IMR-90 (cell line): ENCODE results near the gene TRUB2. TPM values are rescaled to one million over a fixed set of nuclear protein-coding genes. Genes with fewer than 3 reads are reported as not detected.

Source experiments
- ATAC-seq: fragments of 200-7000 bp; cut with Tn5 transposase; 2 replicates; pipeline ENCODE4 v1.9.1; 2020; ENCODE audit warnings: low read depth, mild to moderate bottlenecking, moderate library complexity
- BruUV-seq: library from RNA; stranded (reverse); fragments of 400-500 nt; replicated peaks from 2 replicates; lab custom pipeline; 2021; lab: Mats Ljungman, UMichigan
- CTCF ChIA-PET: fragments of 300-600 bp; formaldehyde crosslinking; extraction: SDS; loops from one replicate; lab custom pipeline; 2021; ENCODE audit warnings: antibody characterized with exemption; lab: Yijun Ruan, JAX
- POLR2A ChIA-PET: fragments of 300-600 bp; sonication (Branson Sonifier 250); formaldehyde crosslinking; loops from one replicate; lab custom pipeline; 2022; ENCODE audit warnings: antibody characterized with exemption; ENCODE audit not compliant: unreplicated experiment; lab: Charles Lee
- DNase-seq: peaks from one replicate; pipeline ENCODE4 v3.0.0; 2013
- H2AFZ ChIP-seq: replicated peaks from 2 replicates; pipeline ENCODE3; 2013; ENCODE audit warnings: low read length, mild to moderate bottlenecking; ENCODE audit not compliant: poor library complexity
- H2AK5ac ChIP-seq: 2 replicates; pipeline ENCODE4 v1.6.1; 2013; ENCODE audit warnings: low read depth, low read length, inconsistent platforms
- H2AK9ac ChIP-seq: replicated peaks from 2 replicates; pipeline ENCODE3; 2013; ENCODE audit warnings: mild to moderate bottlenecking, low read depth, low read length, moderate library complexity; ENCODE audit not compliant: poor library complexity
- H2BK120ac ChIP-seq: 2 replicates; pipeline ENCODE4 v1.6.1; 2013; ENCODE audit warnings: low read depth, low read length, inconsistent platforms
- H2BK15ac ChIP-seq: 3 replicates; pipeline ENCODE4 v1.6.1; 2013; ENCODE audit warnings: low read depth, low read length, inconsistent platforms
- H2BK20ac ChIP-seq: 2 replicates; pipeline ENCODE4 v1.6.1; 2013; ENCODE audit warnings: low read depth, mild to moderate bottlenecking, inconsistent platforms, low read length, moderate library complexity
- H2BK5ac ChIP-seq: 2 replicates; pipeline ENCODE4 v1.6.1; 2013; ENCODE audit warnings: mild to moderate bottlenecking, low read depth, low read length, inconsistent platforms; ENCODE audit not compliant: poor library complexity, severe bottlenecking
- H3K14ac ChIP-seq: replicated peaks from 2 replicates; pipeline ENCODE4 v1.6.1; 2013; ENCODE audit warnings: low read depth, low read length, inconsistent platforms
- H3K18ac ChIP-seq: 2 replicates; pipeline ENCODE4 v1.6.1; 2013; ENCODE audit warnings: low read depth, low read length, control low read depth
- H3K23ac ChIP-seq: 2 replicates; pipeline ENCODE4 v1.6.1; 2013; ENCODE audit warnings: low read depth, low read length, inconsistent platforms
- H3K27ac ChIP-seq: 2 replicates; pipeline ENCODE4 v1.5.1; 2013; ENCODE audit warnings: mild to moderate bottlenecking, control low read depth, low read length; ENCODE audit not compliant: insufficient read depth
- H3K27me3 ChIP-seq: 2 replicates; pipeline ENCODE4 v1.6.1; 2013; ENCODE audit warnings: low read length; ENCODE audit not compliant: control insufficient read depth, insufficient read depth
- H3K36me3 ChIP-seq: 2 replicates; pipeline ENCODE4 v1.6.1; 2013; ENCODE audit warnings: low read length, mixed read lengths; ENCODE audit not compliant: control insufficient read depth, insufficient read depth
- H3K4ac ChIP-seq: 2 replicates; pipeline ENCODE4 v1.6.1; 2013; ENCODE audit warnings: low read depth, low read length, inconsistent platforms
- H3K4me1 ChIP-seq: 2 replicates; pipeline ENCODE4 v1.6.1; 2013; ENCODE audit warnings: low read length, mixed read lengths; ENCODE audit not compliant: control insufficient read depth, insufficient read depth
- H3K4me2 ChIP-seq: 2 replicates; pipeline ENCODE4 v1.6.1; 2013; ENCODE audit warnings: low read depth, mild to moderate bottlenecking, control low read depth, low read length, moderate library complexity
- H3K4me3 ChIP-seq: 2 replicates; pipeline ENCODE4 v1.5.1; 2013; ENCODE audit warnings: low read depth, mild to moderate bottlenecking, control low read depth, low read length, moderate library complexity; ENCODE audit not compliant: insufficient read depth
- H3K56ac ChIP-seq: 2 replicates; pipeline ENCODE4 v1.6.1; 2013; ENCODE audit warnings: low read length, inconsistent platforms; ENCODE audit not compliant: insufficient read depth; ENCODE audit errors: extremely low read depth
- H3K79me1 ChIP-seq, 2 experiments: 2 replicates each; pipeline ENCODE4 v1.6.1; 2013; ENCODE audit warnings: low read length in 2 of 2, inconsistent platforms in 1 of 2, low read depth in 1 of 2
- H3K9ac ChIP-seq: 2 replicates; pipeline ENCODE4 v1.6.1; 2013; ENCODE audit warnings: low read depth, low read length, control low read depth
- H3K9me1 ChIP-seq: 2 replicates; pipeline ENCODE4 v1.6.1; 2013; ENCODE audit warnings: low read length, inconsistent platforms; ENCODE audit not compliant: insufficient read depth
- H3K9me3 ChIP-seq: 2 replicates; pipeline ENCODE4 v1.6.1; 2013; ENCODE audit warnings: low read length; ENCODE audit not compliant: control insufficient read depth, insufficient read depth
- H4K20me1 ChIP-seq: 2 replicates; pipeline ENCODE4 v1.6.1; 2013; ENCODE audit warnings: low read length, inconsistent platforms; ENCODE audit not compliant: insufficient read depth
- H4K5ac ChIP-seq: 2 replicates; pipeline ENCODE4 v1.6.1; 2013; ENCODE audit warnings: mild to moderate bottlenecking, low read depth, low read length, control low read depth
- H4K8ac ChIP-seq, 2 experiments: 2 replicates each; pipeline ENCODE4 v1.6.1; 2013; ENCODE audit warnings: low read depth in 2 of 2, low read length in 2 of 2, control low read depth in 1 of 2, inconsistent platforms in 1 of 2
- H4K91ac ChIP-seq: 2 replicates; pipeline ENCODE4 v1.6.1; 2013; ENCODE audit warnings: low read depth, low read length, inconsistent platforms; ENCODE audit not compliant: insufficient read depth
- BHLHE40 ChIP-seq: fragments of 150-350 bp; IDR thresholded peaks from 2 replicates; pipeline ENCODE4 v1.6.1; 2016; ENCODE audit warnings: mild to moderate bottlenecking, low read depth, low read length
- CEBPB ChIP-seq: IDR thresholded peaks from 2 replicates; pipeline ENCODE4 v1.6.1; 2012; ENCODE audit warnings: low read depth, low read length, improper control_type of control experiment
- CHD1 ChIP-seq: IDR thresholded peaks from 2 replicates; pipeline ENCODE4 v1.6.1; 2012; ENCODE audit warnings: low read depth, low read length, improper control_type of control experiment
- CTCF ChIP-seq: conservative IDR thresholded peaks from 2 replicates; pipeline ENCODE4 v1.5.1; 2012; ENCODE audit warnings: mild to moderate bottlenecking, low read depth, low read length, improper control_type of control experiment
- ELK1 ChIP-seq: fragments of 150-350 bp; IDR thresholded peaks from 2 replicates; pipeline ENCODE4 v1.6.1; 2016; ENCODE audit warnings: low read depth, mild to moderate bottlenecking, low read length, moderate library complexity, borderline replicate concordance
- FOS ChIP-seq: fragments of 150-350 bp; IDR thresholded peaks from 2 replicates; pipeline ENCODE4 v1.6.1; 2016; ENCODE audit warnings: low read depth, low read length
- MAFK ChIP-seq: IDR thresholded peaks from 2 replicates; pipeline ENCODE4 v1.6.1; 2012; ENCODE audit warnings: low read depth, low read length, improper control_type of control experiment
- MAZ ChIP-seq: IDR thresholded peaks from 2 replicates; pipeline ENCODE4 v1.6.1; 2012; ENCODE audit warnings: low read depth, mild to moderate bottlenecking, low read length, improper control_type of control experiment, moderate library complexity, borderline replicate concordance
- MXI1 ChIP-seq: IDR thresholded peaks from 2 replicates; pipeline ENCODE4 v1.6.1; 2012; ENCODE audit warnings: low read depth, mild to moderate bottlenecking, low read length, moderate library complexity, borderline replicate concordance
- NFE2L2 ChIP-seq: fragments of 150-350 bp; IDR thresholded peaks from 2 replicates; pipeline ENCODE4 v1.6.1; 2016; ENCODE audit warnings: low read depth, mild to moderate bottlenecking, low read length
- POLR2A ChIP-seq: IDR thresholded peaks from 2 replicates; pipeline ENCODE4 v1.6.1; 2012; ENCODE audit warnings: mild to moderate bottlenecking, low read depth, low read length
- RAD21 ChIP-seq: IDR thresholded peaks from 2 replicates; pipeline ENCODE4 v1.6.1; 2012; ENCODE audit warnings: low read length, improper control_type of control experiment
- RCOR1 ChIP-seq: IDR thresholded peaks from 2 replicates; pipeline ENCODE4 v1.6.1; 2012; ENCODE audit warnings: mild to moderate bottlenecking, low read length, improper control_type of control experiment; ENCODE audit not compliant: insufficient replicate concordance
- RFX5 ChIP-seq: IDR thresholded peaks from 2 replicates; pipeline ENCODE4 v1.8.0; 2012; ENCODE audit warnings: low read depth, mild to moderate bottlenecking, low read length, moderate library complexity
- SMC3 ChIP-seq: fragments of 150-350 bp; IDR thresholded peaks from 2 replicates; pipeline ENCODE4 v1.6.1; 2016; ENCODE audit warnings: low read depth, mild to moderate bottlenecking, antibody characterized with exemption, low read length, moderate library complexity
- USF2 ChIP-seq: fragments of 150-350 bp; IDR thresholded peaks from 2 replicates; pipeline ENCODE4 v1.6.1; 2017; ENCODE audit warnings: mild to moderate bottlenecking, antibody characterized with exemption, low read length, low read depth
- WGBS, 2 experiments: methylation state at CpG; one replicate each; pipeline versions ENCODE4 v1.1.5 to v1.1.7; 2013; ENCODE audit warnings: missing lambda C conversion rate in 2 of 2; ENCODE audit not compliant: insufficient read length in 1 of 2; ENCODE audit errors: extremely low coverage in 2 of 2; 5-methylcytosine and 5-hydroxymethylcytosine counted together
- dilution Hi-C: fragments of 300-500 bp; cut with HindIII; formaldehyde crosslinking; loops from one replicate; pipeline ENCODE4 v1.14.3; 2018; ENCODE audit warnings: low sequenced_read_pairs; ENCODE audit not compliant: unreplicated experiment
- in situ Hi-C: fragments of 300-500 bp; cut with MboI; formaldehyde crosslinking; loops from 3 replicates; pipeline ENCODE4 v1.14.3; 2019; ENCODE audit warnings: low sequenced_read_pairs, inconsistent platforms, mixed read lengths
- intact Hi-C: fragments of 100-400 bp; cut with micrococcal nuclease; formaldehyde crosslinking; loops from 2 replicates; pipeline ENCODE4 v1.10.0; 2022
- polyA plus RNA-seq, 3 experiments: library from polyadenylated mRNA; depleted of rRNA; stranded (reverse); fragments of >200 nt; gene quantifications; 2 replicates each; pipeline ENCODE4 v1.2.3, GENCODE V29; 2012; ENCODE audit warnings: low replicate concordance in 1 of 3
- total RNA-seq: library from RNA; depleted of rRNA; stranded (reverse); fragments of >200 nt; gene quantifications from 2 replicates; pipeline ENCODE4 v1.2.3, GENCODE V29; 2012

Gene TRUB2
- total and polyA plus RNA-seq, 2 of the 4 experiments (the other 2 are of a cell fraction) = 18.0 to 21.3 TPM

GRCh38 chr9:128259156-128259555, 63.1 kb downstream of the TRUB2 start:
- intact Hi-C loops = no loop called here
- TF ChIP-seq CEBPB (no peak), BHLHE40 (no peak), FOS (no peak), CHD1 (no peak), ELK1 (no peak), MAFK (no peak), RCOR1 (no peak), MAZ (no peak), USF2 (no peak), NFE2L2 (no peak), RFX5 (no peak), RAD21 (no peak), SMC3 (no peak), POLR2A (no peak), MXI1 (no peak), CTCF (no peak)
- no peak overlapping the region for H3K18ac ChIP-seq
- no peak overlapping the region for H2AK9ac ChIP-seq
- no peak overlapping the region for H3K23ac ChIP-seq
- H4K20me1 ChIP-seq = peaks cover 12% of the 10 kb centered on the region
- BruUV-seq = no TSS peak
- H3K9me1 ChIP-seq = no peaks in the 10 kb centered on the region
- dilution Hi-C loops = no loop called here
- no peak overlapping the region for H3K56ac ChIP-seq
- WGBS, 2 experiments = 93% methylated on average over 6 of the region's 9 CpGs; no CpG with 5 or more reads in 1 of the 2 experiments
- no peak overlapping the region for H4K91ac ChIP-seq
- no peak overlapping the region for H2BK5ac ChIP-seq
- in situ Hi-C loops = no loop called here
- no peak overlapping the region for H2BK20ac ChIP-seq
- no peak overlapping the region for H3K9ac ChIP-seq
- H4K5ac ChIP-seq = no peak overlapping the region
- no peak overlapping the region for H3K4ac ChIP-seq
- no peak overlapping the region for H2BK15ac ChIP-seq
- no peak overlapping the region for H3K4me3 ChIP-seq
- H3K4me2 ChIP-seq = no peak overlapping the region
- H2AK5ac ChIP-seq = no peak overlapping the region
- no peak overlapping the region for H2BK120ac ChIP-seq
- H3K79me1 ChIP-seq = peaks cover 5% of the 10 kb centered on the region in 2 experiments; a peak in 1 of 4 replicates
- DNase-seq = no peak
- ChIA-PET POLR2A (no interaction called here), CTCF (no interaction called here)
- H3K27ac ChIP-seq = no peak overlapping the region
- no peaks in the 10 kb centered on the region for H3K4me1 ChIP-seq
- H3K9me3 ChIP-seq = no peaks in the 10 kb centered on the region
- H3K27me3 ChIP-seq = no peaks in the 10 kb centered on the region
- H2AFZ ChIP-seq = no peak overlapping the region
- H3K36me3 ChIP-seq = peaks cover 73% of the 10 kb centered on the region
- H3K14ac ChIP-seq = no peak overlapping the region
- no peak for ATAC-seq
- no peak overlapping the region for H4K8ac ChIP-seq
